HEK293T (cell line): Measurements from ENCODE around the gene GTF2H4.

Experiments
- ARNT ChIP-seq: fragments of 450-650 bp; IDR thresholded peaks from 2 replicates; pipeline ENCODE4 v1.6.1; 2017; ENCODE audit warnings: mild to moderate bottlenecking
- ELF4 ChIP-seq: fragments of 450-650 bp; IDR thresholded peaks from 2 replicates; pipeline ENCODE4 v1.6.1; 2017; ENCODE audit warnings: antibody characterized with exemption
- FOXA1 ChIP-seq: fragments of 450-650 bp; IDR thresholded peaks from 2 replicates; pipeline ENCODE4 v1.6.1; 2016; ENCODE audit warnings: mild to moderate bottlenecking
- HDGF ChIP-seq: fragments of 450-650 bp; IDR thresholded peaks from 2 replicates; pipeline ENCODE4 v1.6.1; 2017; ENCODE audit warnings: antibody characterized with exemption, borderline replicate concordance
- LEF1 ChIP-seq: fragments of 450-650 bp; IDR thresholded peaks from 2 replicates; pipeline ENCODE4 v1.6.1; 2017; ENCODE audit warnings: mild to moderate bottlenecking, borderline replicate concordance
- NFRKB ChIP-seq: fragments of 450-650 bp; IDR thresholded peaks from 2 replicates; pipeline ENCODE4 v1.6.1; 2016; ENCODE audit warnings: mild to moderate bottlenecking, moderate library complexity
- SP1 ChIP-seq: fragments of 450-650 bp; IDR thresholded peaks from 2 replicates; pipeline ENCODE4 v1.6.1; 2017
- SUZ12 ChIP-seq: fragments of 450-650 bp; IDR thresholded peaks from 2 replicates; pipeline ENCODE4 v1.6.1; 2016; ENCODE audit warnings: mild to moderate bottlenecking
- ZNF384 ChIP-seq: fragments of 450-650 bp; IDR thresholded peaks from 2 replicates; pipeline ENCODE4 v1.6.1; 2016

DNA sequence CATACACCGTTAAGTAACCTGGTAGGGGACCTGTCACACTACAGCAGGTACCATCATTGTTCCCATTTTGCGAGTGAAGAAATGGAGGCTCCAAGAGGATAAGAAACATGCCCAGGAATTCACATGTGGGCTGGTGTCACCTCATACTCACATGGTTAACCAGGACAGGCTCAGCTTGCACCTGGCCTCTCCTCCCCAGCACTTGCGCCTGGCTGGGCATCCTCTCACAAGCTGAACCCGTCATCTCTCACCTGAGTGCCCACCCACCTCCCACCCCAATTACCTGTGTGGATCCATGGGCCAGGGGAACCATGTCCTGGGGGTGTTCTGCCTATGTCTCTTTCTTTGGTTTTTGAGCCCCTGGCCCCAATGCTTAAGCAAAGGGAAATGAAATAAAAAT, 22.5 kb downstream of the GTF2H4 start:
- TF ChIP-seq SP1 = no peak
- no peak for TF ChIP-seq ELF4
- no peak for TF ChIP-seq HDGF
- TF ChIP-seq ZNF384 = no peak
- TF ChIP-seq SUZ12 = no peak
- no peak for TF ChIP-seq LEF1
- no peak for TF ChIP-seq NFRKB
- no peak for TF ChIP-seq ARNT
- TF ChIP-seq FOXA1 = no peak
